ENCODE measurements around the gene AKNA. TPM values are rescaled to one million over a fixed set of nuclear protein-coding genes. Genes with fewer than 3 reads are reported as not detected.

Gene AKNA
- total and polyA plus RNA-seq, 2 of the 8 experiments (the other 6 are each of a cell fraction or from before 2014, with no cell fraction given): 21.0 to 27.4 TPM

DNA sequence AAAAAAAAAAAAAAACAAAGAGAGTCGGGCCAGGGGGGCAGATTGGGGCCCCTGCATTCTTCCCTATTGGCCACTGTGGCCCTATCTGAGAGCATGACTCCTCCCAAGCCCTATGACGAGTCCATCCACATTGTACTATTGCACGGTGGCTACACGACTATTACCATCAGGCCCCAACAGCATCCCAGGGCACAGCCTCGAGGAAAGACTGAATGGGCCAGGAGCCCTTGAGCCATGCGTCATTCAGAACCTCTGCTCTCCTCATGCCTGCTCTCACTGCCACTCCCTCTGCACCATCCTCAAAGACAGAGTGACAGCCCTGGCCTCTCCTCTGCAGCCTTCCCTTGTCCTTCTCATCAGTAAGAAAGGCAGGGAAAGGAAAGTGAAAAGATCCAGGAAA, 85.1 kb downstream of the AKNA start (continued):
- TF ChIP-seq, protein P1, sequence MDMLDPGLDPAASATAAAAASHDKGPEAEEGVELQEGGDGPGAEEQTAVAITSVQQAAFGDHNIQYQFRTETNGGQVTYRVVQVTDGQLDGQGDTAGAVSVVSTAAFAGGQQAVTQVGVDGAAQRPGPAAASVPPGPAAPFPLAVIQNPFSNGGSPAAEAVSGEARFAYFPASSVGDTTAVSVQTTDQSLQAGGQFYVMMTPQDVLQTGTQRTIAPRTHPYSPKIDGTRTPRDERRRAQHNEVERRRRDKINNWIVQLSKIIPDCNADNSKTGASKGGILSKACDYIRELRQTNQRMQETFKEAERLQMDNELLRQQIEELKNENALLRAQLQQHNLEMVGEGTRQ (IDR thresholded peaks at IDR 0.05; ENCODE audit: low read length): no peak
- TF ChIP-seq TAF1 (IDR thresholded peaks at IDR 0.05; ENCODE audit: low read depth, low read length) (no peak), ZNF274 (IDR thresholded peaks at IDR 0.05; ENCODE audit: borderline replicate concordance, extremely low read depth, low read length) (no peak), CBX8 (IDR thresholded peaks at IDR 0.05; ENCODE audit: borderline replicate concordance, low read depth, low read length) (no peak)
- TF ChIP-seq, protein P2, sequence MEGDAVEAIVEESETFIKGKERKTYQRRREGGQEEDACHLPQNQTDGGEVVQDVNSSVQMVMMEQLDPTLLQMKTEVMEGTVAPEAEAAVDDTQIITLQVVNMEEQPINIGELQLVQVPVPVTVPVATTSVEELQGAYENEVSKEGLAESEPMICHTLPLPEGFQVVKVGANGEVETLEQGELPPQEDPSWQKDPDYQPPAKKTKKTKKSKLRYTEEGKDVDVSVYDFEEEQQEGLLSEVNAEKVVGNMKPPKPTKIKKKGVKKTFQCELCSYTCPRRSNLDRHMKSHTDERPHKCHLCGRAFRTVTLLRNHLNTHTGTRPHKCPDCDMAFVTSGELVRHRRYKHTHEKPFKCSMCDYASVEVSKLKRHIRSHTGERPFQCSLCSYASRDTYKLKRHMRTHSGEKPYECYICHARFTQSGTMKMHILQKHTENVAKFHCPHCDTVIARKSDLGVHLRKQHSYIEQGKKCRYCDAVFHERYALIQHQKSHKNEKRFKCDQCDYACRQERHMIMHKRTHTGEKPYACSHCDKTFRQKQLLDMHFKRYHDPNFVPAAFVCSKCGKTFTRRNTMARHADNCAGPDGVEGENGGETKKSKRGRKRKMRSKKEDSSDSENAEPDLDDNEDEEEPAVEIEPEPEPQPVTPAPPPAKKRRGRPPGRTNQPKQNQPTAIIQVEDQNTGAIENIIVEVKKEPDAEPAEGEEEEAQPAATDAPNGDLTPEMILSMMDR (IDR thresholded peaks at IDR 0.05; ENCODE audit: control extremely low read depth in 1 of 3, insufficient read depth in 1 of 3, low read depth in 1 of 3, low read length in 3 of 3): no peak
